Measurements from ENCODE around the gene DPP7. TPM values are rescaled to one million over a fixed set of nuclear protein-coding genes. Genes with fewer than 3 reads are reported as not detected.

Gene DPP7
- total RNA-seq, 4 donors from 2014 or later: 41.1 to 109 (median 62.4) TPM

GRCh38 chr9:137077010-137077747 is 37.4 kb downstream of the DPP7 start, which contains the start of gene UAP1L1:
TSS of gene UAP1L1 (plus strand) at chr9:137077517. CDS start at chr9:137077533, 16 bp downstream.
- intact Hi-C loops (cut with DNase I): no loop called here
- Histone ChIP-seq H3K9me3 (no peaks in the 10 kb centered on the region), H3K27ac (peak within 1 kb of the TSS; percentile 45 to 83 (median 76)), H3K4me1 (peaks cover 18 to 43% (median 22%) of the 10 kb centered on the region in 3 donors), H3K27me3 (no peaks in the 10 kb centered on the region), H3K36me3 (peaks cover 7 to 37% (median 9%) of the 10 kb centered on the region in 3 donors), H3K4me3 (peak within 1 kb of the TSS; percentile 44 to 92 (median 60))
- no peak for DNase-seq
- no CpG with 5 or more reads among the region's 87 CpGs for WGBS, 2 donors
- TF ChIP-seq CTCF (IDR thresholded peaks at IDR 0.05): no peak
- TF ChIP-seq POLR2A (IDR thresholded peaks at IDR 0.05): peak in 1 of 4 donors; percentile 67

- Histone ChIP-seq H3K4me1 (peaks cover 18 to 46% (median 22%) of the 10 kb centered on the region in 3 donors), H3K4me3 (peak overlapping the region in 3 of 4 donors; percentile 49 to 92 (median 71))
Observed at GRCh38 chr9:137076636-137077009, 37.9 kb downstream of the DPP7 start.

GRCh38 chr9:137075275-137075775 is 39.2 kb downstream of the DPP7 start:
- Histone ChIP-seq H3K9me3 (no peaks in the 10 kb centered on the region), H3K4me3 (no peak overlapping the region), H3K27ac (peak overlapping the region in 1 of 4 donors; percentile 25), H3K27me3 (no peaks in the 10 kb centered on the region), H3K36me3 (peaks cover under 1 to 18% (median 9%) of the 10 kb centered on the region in 3 donors), H3K4me1 (peaks cover 28 to 59% (median 30%) of the 10 kb centered on the region in 3 donors)
- TF ChIP-seq POLR2A (IDR thresholded peaks at IDR 0.05) (no peak), CTCF (IDR thresholded peaks at IDR 0.05) (no peak)
- no peak for DNase-seq
- WGBS, 2 donors: 49 to 58% methylated on average over 12 of the region's 12 CpGs
- intact Hi-C loops (cut with DNase I): no loop called here

More at GRCh38 chr9:137076636-137077009, 37.9 kb downstream of the DPP7 start:
- no peak for DNase-seq
- no peak for TF ChIP-seq POLR2A (IDR thresholded peaks at IDR 0.05)
- intact Hi-C loops (cut with DNase I): no loop called here
- Histone ChIP-seq H3K9me3 (no peaks in the 10 kb centered on the region), H3K27ac (peak overlapping the region; percentile 45 to 83 (median 76)), H3K27me3 (no peaks in the 10 kb centered on the region), H3K36me3 (peaks cover 7 to 31% (median 9%) of the 10 kb centered on the region in 3 donors)
- WGBS, 2 donors: 80 to 87% methylated on average over 3 to 13 of the region's 15 CpGs

DNA sequence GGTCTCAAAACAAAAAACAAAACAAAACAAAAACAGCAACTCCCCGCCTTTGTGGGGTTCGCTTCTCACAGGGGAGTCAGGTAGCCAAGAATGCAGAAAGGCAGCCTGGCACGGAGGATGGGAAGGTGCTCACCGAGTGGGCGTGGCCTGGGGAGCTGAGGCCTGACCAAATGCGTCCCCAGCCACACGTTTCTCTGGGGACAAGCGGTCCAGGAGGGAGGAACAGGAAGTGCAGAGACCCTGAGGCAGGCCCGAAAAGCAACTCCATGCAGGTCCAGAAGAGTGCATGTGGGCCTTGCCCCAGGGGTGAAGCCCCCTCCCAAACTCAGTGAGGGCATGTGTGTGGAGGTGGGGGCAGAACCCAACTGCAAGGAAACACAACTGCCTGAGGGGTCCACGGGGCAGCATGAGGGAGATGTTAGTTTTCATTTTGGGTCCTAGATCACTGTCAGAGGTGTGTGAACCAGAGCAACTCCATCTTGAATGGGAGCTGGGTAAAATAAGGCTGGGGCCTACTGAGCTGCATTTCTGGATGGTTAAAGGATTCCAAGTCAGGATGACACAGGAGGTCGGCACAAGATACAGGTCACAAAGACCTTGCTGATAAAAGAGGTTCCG is 39.8 kb downstream of the DPP7 start:
- 73 to 81% methylated on average over 12 of the region's 12 CpGs for WGBS, 2 donors

More for the DNA sequence above, 39.8 kb downstream of the DPP7 start:
- no peak for DNase-seq
- Histone ChIP-seq H3K9me3 (no peaks in the 10 kb centered on the region), H3K36me3 (peaks cover 0 to 13% (median 5%) of the 10 kb centered on the region in 3 donors), H3K4me3 (no peak overlapping the region), H3K4me1 (peaks cover 30 to 62% (median 33%) of the 10 kb centered on the region in 3 donors), H3K27me3 (peaks cover 0 to 3% (median 0%) of the 10 kb centered on the region in 4 donors), H3K27ac (peak overlapping the region in 1 of 4 donors; percentile 25)
- intact Hi-C loops (cut with DNase I): no loop called here
- TF ChIP-seq POLR2A (IDR thresholded peaks at IDR 0.05) (no peak), CTCF (IDR thresholded peaks at IDR 0.05) (no peak)
